GM12865 (cell line): ENCODE data around the gene STX16.
A peak's percentile ranks its signal among the peaks of the same experiment; 100 is the strongest.

Experiments
- DNase-seq: peaks from one replicate; pipeline ENCODE4 v3.0.0; 2010; ENCODE audit warnings: low read depth
- H3K4me3 ChIP-seq: 2 replicates; pipeline ENCODE4 v1.5.1; 2011; ENCODE audit warnings: mild to moderate bottlenecking, low read depth, low read length, control low read depth
- TF ChIP-seq, protein P1 (sequence below): IDR thresholded peaks from 2 replicates; pipeline ENCODE4 v1.5.1; 2011; ENCODE audit warnings: low read length, control low read depth, low read depth, inconsistent platforms; ENCODE audit not compliant: insufficient read depth; ENCODE audit errors: missing control alignments

STX16 gene

DNA sequence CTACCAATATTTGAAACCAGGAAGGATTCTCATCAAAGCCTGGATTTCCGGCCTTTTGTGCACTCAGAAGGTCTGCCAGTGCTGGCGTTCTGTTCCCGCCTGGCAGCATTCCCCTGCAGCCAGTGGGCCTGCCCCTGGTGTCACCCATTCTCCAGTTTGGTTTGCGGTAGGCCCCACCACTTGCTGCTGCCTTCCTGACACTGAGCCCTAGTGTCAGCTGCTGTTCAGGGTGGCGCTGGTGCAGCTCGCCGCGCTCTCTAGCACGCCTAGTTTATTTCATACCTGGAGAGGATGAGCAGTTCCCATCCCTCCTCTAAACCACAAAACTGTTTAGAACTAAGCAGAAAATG lies 51.1 kb downstream of the STX16 start:
- no peak for DNase-seq
- TF ChIP-seq, protein P1, sequence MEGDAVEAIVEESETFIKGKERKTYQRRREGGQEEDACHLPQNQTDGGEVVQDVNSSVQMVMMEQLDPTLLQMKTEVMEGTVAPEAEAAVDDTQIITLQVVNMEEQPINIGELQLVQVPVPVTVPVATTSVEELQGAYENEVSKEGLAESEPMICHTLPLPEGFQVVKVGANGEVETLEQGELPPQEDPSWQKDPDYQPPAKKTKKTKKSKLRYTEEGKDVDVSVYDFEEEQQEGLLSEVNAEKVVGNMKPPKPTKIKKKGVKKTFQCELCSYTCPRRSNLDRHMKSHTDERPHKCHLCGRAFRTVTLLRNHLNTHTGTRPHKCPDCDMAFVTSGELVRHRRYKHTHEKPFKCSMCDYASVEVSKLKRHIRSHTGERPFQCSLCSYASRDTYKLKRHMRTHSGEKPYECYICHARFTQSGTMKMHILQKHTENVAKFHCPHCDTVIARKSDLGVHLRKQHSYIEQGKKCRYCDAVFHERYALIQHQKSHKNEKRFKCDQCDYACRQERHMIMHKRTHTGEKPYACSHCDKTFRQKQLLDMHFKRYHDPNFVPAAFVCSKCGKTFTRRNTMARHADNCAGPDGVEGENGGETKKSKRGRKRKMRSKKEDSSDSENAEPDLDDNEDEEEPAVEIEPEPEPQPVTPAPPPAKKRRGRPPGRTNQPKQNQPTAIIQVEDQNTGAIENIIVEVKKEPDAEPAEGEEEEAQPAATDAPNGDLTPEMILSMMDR, result no peak
- H3K4me3 ChIP-seq, result no peak overlapping the region

DNA sequence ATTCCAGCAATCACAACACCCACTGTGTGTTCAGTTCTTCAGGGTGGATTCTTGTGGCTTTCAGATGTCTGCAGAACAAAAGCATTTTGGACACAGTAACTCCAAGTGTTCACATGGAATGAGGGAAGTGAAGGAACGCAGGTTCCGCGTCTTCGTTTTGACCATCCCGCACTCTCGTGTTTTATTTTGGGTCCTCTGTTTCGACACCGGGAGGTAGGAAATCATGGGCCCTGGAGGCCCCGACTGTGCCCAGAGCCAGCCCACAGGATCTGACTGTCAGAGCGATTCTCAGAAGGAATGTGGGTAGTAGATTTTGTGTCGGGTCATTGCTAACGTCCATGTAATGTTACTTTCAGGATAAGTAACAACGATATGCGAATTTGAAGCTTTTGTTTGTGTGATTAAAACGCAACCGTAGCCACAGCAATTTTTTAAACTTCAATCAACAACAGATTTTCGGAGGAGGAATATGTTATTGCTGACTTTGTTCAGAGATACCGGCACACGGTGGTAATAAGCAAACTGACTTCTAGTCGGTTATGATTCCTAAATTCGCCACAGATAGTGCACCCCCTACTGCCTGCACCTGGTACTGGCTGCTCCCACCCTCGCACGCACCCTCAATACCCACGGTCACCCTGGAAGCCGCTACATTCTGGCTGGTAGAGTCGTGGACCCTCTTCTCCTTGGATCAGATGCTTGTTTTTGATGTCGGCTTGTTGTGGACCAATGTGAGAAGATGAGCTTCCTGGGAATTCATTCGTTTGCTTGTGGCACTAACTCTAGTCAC lies 52.0 kb downstream of the STX16 start:
- DNase-seq, result no peak
- TF ChIP-seq, protein P1, result peak; percentile 12

DNA sequence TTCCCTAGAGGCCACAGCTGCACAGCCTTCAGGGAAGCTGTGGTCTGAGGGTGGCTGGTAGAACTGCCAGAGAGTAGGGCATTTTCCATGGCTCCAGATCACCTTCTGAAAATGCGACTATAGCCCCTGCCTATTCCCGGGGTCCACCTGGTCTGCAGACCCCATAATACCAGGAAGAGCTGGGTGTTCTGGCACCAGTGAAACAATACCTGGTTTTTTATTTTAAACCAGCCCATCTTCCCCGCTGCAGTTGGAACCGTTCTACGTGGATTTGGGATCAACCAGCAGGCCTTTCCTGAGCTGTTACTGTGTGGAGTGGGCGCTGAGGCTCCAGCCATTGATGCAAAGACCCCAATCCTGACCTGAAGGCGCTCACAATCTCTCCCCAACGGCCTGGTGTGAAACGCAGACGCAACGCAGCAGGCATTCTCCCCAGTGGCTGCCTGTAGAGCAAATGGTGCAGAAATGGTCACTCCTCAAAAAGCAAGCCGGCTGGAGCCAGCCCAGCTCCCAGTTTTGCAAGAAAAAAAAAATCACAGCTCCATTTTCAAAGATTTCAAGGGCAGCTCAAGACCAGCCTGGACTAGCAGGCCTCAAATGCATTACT lies 52.8 kb downstream of the STX16 start:
- TF ChIP-seq, protein P1, result no peak
- no peak overlapping the region for H3K4me3 ChIP-seq
- DNase-seq, result no peak

More for the DNA sequence above, 52.0 kb downstream of the STX16 start:
- no peak overlapping the region for H3K4me3 ChIP-seq

DNA sequence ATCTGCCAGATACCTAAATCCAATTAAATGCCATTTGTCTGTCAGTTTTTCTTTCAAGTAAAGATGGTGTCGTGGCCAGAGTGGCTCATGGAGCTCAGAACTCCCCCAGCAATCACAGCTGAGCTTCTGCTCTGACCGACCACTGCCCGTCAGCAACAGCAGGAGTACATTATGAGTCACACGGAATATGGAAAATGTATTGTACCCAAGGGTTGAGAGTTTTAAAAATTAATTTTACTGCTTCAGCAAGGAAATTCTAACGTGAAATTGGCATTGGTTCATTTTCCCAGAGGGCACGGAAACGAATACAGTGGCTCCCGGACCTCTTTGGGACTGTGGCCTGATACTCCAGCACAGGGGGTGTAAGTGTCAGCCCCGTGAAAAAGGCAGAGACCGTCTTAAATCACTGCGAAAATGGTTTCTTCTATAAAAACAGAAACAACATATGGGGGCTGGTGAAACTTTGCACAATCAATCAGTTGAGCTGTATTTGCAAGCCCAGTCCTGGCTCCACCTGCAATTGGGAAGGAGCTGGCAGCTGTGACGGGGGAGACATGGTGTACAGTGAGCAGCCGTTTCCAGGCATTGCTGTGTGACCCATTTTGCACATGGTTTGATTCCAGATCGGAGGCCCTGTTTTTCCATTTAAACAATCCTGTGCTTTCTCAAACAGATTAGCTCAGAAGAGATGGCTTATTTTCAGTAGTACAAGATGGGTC lies 54.3 kb downstream of the STX16 start:
- TF ChIP-seq, protein P1, result no peak
- no peak for DNase-seq
- H3K4me3 ChIP-seq, result no peak overlapping the region

DNA sequence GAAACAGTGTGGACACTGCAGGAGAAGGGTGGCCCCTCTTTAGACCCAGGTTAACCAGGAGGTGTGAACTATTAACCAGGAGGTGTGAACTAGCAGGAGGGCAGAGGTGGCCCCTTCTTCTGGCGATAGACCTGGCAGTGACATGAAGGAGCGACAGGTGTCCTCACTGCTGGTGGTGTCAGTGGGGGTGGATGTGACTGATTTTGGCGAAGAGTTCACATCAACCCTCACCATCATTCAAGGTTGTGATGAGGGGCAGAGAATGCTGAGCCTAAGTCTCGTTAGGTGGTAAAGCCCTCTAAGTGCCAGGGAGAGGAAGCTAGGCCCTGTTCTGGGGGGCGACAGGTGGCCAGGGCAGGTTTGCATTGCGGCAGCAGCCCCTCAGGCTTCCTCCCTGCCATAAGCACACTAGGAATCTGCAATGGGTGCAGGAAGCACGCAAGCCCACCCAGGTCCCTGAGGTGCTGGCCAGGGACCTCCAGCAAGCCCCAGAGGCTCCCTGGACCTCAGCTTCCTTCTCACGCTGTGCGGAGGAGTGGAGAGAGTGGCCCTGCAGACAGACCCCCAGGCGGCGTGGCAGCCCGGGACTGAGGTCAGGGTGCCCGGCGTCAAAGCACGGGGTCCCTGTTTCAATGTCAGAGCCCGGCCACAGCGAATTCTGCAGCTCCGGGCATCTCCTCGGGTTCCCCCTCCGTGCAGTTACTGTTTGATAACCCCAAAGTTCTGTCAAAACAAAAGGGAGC lies 55.2 kb downstream of the STX16 start:
- no peak for DNase-seq
- TF ChIP-seq, protein P1, result no peak
- no peak overlapping the region for H3K4me3 ChIP-seq

DNA sequence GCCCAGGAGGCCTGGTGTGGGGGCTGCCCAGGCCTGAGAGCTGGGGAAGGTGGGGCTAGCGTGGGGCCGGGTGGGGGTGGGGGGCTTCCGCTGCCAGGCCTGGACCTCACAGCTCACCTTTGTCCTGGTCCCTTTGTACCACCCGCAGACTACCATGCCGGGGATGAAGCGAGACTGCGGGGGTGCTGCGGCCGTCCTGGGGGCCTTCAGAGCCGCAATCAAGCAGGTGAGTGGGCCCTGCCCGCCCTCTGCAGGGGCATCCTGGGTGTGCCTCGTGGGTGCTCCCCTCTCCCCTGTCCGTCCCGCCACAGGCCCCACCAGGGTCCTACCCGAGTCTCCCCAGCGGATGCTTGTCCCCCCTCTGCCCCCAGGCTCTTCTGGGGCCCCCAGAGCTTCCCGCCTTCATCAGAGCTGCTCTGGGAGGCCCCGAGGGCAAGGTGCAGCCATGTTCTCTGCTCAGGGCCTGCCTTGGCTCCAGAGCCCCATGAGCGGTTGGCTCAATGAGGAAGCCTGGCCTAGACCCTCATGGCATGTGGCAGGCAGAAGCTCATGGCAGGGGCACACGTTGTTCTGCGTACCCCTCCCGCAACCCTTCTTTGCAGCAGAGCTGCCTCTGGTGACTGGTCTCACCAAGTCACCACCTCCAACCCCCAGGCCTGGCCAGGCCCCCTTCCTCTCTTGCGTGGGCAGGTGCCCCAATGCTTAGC lies 56.0 kb downstream of the STX16 start:
- no peak for DNase-seq

More for the DNA sequence above, 56.0 kb downstream of the STX16 start:
- TF ChIP-seq, protein P1, result no peak
- H3K4me3 ChIP-seq, result no peak overlapping the region
